ENCODE results near the gene ZFYVE9.

The ZFYVE9 gene

DNA sequence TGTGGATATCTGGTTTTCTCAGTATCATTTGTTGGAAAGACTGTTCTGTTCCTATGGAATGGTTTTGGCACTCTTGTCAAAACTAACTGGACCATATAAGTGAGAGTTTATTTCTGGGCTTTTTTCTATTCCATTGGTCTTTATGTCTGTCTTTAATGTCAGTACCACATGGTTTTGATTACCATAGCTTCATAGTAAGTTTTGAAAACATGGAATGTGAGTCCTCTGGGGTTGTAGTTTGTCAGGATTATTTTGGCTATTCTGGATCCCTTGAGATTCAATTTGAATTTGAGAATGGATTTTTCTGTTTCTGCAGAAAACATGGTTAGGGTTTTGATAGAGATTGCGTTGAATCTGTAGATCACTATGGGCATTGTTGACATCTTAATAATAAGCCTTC, 107.9 kb downstream of the ZFYVE9 start:
- DNase-seq = no peak

DNA sequence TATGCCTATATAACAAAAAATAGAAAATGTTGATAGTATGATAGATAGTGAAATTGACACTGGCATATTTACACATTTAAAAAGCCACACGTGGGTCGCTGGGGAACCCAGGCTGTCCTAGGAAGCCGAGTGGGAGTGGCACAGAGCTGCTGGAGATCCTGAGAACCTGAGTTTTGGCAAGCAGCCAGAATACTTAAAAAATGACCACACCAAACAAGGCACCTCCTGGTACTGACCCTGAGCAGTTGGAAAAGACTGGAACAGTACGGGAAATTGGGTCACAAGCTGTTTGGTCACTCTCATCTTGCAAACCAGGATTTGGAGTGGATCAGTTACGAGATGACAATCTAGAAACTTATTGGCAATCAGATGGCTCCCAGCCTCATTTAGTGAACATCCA, 111.5 kb downstream of the ZFYVE9 start:
- DNase-seq = no peak

DNA sequence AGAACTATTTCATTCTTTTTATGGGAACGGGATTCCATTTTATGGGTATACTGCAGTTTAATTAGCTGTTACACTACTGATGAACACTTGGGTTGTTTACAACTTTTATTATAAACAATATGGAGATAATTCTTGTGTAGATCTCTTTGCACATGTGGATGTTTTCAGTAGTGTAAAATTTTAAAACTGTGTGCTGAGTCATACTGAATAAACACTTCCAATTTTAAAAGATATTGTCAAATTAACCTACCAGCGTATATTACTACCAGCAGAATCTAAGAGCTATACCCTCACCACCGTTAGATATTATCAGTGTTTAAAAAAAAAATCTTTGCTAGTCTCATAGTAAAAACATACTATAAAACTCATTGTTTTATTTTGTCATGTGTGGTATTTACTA, 118.0 kb downstream of the ZFYVE9 start:
- DNase-seq = no peak

DNA sequence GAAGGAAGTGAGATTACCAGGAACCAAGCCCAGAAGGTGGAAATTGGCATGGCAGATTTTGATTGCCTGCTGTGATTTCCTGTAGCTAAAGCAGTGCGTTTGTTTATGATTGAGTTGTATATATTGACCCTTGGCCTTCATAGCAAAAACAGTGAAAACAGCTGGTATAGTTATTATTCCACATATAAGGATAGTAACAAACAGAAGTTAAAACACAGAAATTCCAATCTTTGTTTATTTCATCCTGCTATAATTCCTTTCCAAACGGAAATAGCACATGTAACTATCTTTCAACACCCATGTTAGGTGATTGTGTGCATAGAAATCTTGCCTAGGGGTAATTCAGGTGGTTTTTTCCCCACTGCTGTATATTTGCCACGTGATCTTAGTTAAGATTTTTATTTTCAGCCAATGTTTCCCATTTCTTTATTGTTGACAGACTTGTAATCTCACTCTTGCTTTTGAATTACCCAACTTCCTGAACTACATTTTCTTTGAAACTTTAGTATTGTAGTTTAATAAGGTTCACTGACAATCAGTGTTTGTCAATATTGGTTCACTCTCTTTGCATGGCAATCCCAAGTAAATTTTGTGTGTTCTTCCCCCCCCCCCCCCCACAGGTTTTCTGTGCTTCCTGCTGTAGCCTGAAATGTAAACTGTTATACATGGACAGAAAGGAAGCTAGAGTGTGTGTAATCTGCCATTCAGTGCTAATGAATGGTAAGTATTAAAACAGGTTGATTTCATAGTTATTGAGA, 121.4 kb downstream of the ZFYVE9 start:
- DNase-seq = no peak

GRCh38 chr1:52264530-52265115, 122.7 kb downstream of the ZFYVE9 start:
- no peak for DNase-seq

DNA sequence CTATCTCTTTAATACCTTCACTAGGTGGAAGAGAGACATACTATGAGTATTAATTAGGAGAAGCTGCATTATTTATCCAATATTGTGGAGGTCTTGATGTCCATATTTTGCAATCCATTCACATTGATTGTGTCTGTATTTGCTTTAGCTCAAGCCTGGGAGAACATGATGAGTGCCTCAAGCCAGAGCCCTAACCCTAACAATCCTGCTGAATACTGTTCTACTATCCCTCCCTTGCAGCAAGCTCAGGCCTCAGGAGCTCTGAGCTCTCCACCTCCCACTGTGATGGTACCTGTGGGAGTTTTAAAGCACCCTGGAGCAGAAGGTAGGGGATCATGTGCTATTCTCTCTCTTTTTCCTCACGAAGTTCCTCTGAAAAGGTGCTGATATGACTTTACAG, 124.6 kb downstream of the ZFYVE9 start:
- DNase-seq = no peak

GRCh38 chr1:52268372-52268771, 126.5 kb downstream of the ZFYVE9 start:
- DNase-seq = no peak

DNA sequence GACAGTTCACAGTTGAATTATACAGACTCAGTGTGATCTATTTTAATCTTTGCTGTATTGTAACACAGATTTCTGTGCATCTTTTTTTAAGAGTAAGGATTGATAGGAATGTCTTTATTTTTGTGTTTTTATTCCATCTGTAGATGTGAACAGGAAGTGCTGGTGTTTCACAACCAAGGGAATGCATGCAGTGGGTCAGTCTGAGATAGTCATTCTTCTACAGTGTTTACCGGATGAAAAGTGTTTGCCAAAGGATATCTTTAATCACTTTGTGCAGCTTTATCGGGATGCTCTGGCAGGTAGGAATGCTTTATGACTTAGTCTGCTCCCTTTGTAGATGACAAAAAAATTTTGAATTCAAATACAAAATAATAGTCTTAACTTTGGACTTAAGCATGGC, 139.6 kb downstream of the ZFYVE9 start:
- DNase-seq = no peak

DNA sequence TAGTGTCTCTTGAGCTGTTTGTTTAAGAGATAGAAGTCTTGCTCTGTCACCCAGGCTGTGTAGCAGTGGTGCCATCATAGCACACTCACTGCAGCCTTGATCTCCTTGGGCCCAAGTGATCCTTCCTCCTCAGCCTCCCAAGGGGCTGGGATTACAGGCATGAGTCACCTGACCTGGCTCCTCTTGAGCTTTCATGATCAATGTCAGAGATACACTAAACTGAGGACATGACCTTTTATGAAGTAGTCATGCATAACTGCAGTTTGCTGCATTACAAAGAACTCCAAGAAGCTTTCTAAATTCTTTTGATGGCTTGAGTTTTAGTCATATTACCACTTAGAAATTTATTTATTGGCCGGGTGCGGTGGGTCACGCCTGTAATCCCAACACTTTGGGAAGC, 146.4 kb downstream of the ZFYVE9 start:
- no peak for DNase-seq

DNA sequence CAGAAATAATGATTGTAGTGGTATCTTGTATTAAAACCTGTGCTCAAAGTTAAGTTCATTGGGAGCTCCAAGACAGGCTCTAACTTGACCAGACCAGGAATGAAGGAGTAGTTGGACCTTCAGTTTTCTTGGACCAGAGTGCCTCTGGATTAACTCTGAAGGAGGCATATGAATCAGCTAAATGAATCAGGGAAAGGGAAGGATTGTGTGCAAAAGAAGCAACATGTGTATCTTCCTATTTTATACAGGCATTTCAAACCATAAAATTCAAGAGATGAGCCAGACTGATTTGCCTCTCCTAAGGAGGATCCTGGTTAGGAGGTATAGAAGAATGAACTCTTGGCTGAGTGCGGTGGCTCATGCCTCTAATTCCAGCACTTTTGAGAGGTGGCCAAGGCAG, 152.7 kb downstream of the ZFYVE9 start:
- no peak for DNase-seq

GRCh38 chr1:52296345-52296744, 154.5 kb downstream of the ZFYVE9 start:
- no peak for DNase-seq

GRCh38 chr1:52305417-52306226, 163.7 kb downstream of the ZFYVE9 start:
- no peak for DNase-seq

DNA sequence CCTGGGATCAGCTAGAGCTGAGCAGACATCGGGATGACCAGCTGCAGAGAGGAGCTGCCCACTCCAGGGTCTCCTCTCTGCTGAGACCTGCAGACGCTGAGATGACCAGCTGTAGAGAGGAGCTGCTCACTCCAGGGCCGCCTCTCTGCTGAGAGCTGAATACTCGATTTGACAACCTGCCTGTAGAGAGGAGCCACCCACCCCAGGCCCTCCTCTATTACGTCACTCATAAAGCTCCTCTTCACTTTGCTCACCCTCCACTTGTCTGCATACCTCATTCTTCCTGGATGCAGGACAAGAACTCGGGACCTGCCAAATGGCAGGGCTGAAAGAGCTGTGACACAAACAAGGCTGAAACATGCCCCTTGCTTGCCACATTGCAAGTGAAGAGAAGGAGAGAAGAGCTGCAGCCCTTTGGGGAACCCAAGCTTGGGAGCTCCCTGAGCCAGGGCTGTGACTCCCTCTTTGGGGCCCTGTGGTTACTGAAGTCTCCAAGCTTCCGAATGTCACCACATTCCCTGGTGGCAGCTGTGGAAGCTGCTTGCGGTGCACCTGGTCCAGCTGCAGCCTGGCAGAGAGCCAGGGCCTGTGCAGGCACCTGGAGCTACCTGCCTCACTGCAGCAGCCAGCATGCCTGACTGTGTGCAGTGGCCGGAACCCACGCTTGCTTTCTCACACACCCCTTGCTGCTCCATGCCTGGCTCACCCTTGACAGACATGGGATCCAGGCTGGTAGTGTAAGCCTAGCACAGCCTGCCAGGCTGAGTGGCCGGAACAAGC, 164.5 kb downstream of the ZFYVE9 start:
- DNase-seq = no peak

- DNase-seq = no peak
Observed at GRCh38 chr1:52321061-52321460, 179.2 kb downstream of the ZFYVE9 start.

GRCh38 chr1:52323731-52324130, 181.8 kb downstream of the ZFYVE9 start:
- DNase-seq = no peak

DNA sequence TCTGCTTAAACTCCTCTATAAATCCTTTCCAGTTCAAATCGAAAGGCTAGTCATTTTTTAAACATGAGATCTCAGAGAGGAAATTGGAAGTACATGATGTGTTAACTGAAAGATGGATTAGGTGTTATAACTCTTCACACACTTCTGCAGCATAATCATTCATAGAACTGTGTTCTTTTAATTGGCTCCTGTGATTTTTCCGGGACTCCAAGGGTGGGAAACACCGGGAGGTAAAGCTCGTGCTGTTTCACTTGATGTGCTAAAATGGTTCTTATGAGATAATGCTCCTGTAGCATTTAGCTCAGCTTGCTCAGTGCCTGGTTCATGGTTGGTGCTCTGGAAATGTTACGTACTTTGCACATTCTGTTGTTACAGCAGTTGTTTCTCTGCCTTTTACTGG, 183.9 kb downstream of the ZFYVE9 start:
- DNase-seq = no peak

DNA sequence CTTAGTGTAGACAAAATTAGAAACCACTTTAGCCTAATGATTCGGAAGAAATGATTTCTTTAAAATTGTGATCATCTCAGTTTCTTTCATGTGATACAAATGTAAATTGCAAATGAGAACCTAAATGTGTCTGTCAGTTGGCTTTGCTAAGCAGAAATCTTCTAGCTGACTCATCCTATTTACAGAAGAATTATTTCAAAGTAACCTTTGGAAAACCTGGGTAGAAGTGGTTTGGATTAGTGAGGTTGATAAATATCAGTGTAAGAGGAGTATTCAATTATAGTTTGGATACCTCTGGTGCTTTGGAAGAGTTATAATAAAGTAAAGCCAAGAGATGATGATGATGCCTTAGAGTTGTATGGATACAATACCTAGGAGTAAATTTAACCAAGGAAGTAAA, 186.7 kb downstream of the ZFYVE9 start:
- no peak for DNase-seq

DNA sequence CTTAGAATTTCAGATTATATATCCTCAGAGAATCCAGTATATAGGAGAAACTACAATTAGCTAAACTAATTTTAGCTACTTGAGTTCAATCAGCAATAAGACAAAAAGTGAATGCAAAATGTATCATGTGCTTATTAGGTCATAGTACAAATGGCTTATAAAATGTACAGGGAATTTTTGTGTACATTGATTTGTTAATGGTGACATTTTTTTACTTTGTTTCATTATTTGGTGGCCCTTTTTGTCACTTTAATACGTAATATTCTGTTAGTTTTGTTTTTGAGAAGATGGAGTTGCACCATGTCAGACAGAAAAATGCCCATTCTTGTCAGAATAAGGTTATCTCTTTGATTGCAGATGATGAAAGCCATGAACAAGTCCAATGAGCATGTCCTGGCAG, 190.5 kb downstream of the ZFYVE9 start:
- no peak for DNase-seq

DNA sequence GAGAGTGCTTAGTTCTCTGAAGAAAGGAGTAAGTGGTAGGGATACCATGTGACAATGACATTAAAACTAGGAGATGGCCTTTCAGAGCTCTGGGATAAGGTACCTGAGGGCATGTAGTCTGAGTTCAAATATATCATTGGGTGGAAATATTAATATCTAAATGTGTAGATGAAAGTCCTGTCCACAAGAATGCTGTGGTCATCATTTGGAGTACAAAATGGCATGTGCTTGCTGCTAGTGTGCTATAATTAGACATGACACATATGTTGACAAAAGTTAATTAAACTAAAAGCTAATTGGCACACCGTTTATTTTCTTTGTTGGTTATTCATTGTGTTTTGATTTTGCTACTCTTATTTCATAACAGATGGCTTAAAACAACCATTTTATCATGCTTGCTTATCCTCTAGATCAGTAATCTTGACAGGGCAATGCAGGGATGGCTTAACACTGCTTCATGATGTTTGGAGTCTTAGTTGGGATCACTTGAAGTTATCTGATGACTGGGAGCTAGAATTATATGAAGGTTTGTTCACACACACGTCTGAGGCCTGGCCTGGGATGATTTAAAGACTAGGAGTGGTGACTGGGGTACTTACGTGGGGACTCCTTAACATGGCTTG, 193.1 kb downstream of the ZFYVE9 start:
- DNase-seq = no peak

DNA sequence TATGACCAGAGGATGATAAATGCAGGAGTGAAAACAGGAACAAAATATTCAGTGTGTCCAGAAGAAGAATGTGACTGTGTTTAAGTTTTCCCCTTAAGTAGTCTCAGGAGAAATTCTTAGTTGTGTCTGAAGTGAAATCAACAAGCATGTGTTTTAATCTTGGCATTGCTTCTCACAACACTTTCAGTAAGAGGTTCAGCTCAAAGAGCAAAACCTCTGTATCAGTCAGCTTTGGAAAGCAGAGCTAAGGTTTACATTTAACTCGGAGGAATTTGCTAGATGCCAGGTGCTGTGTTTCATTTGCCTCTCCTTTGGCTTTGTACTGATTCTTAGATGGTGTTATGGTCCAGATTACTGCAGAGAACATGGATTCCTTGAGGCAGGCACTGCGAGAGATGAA, 195.6 kb downstream of the ZFYVE9 start:
- no peak for DNase-seq

GRCh38 chr1:52341655-52342260, 199.9 kb downstream of the ZFYVE9 start:
- no peak for DNase-seq

DNA sequence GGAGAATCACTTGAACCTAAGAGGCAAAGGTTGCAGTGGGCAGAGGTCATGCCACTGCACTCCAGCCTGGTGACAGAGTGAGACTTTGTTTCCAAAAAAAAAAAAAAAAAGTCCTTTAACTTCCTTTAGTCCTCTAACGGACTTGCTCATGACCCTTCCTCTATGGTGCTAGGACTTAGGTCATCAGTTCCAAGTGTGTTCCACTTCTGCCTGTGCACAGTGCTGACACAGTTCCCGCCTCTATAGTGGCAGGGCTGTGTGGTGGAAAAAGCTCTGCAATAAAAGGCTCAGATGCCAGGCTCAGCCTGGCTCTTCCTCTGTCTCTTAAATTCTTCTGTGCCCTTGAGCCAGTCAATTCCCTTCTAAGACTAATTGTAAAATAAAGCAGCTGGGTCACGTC, 202.1 kb downstream of the ZFYVE9 start:
- no peak for DNase-seq
